GM19463 (cell line): ENCODE results near the gene PLXNA3.

Experiments used
- ATAC-seq: cut with Tn5 transposase; IDR thresholded peaks from one replicate; pipeline ENCODE4 v1.9.1; 2021; ENCODE audit warnings: mild to moderate bottlenecking, moderate library complexity; ENCODE audit not compliant: unreplicated experiment

Gene PLXNA3

DNA sequence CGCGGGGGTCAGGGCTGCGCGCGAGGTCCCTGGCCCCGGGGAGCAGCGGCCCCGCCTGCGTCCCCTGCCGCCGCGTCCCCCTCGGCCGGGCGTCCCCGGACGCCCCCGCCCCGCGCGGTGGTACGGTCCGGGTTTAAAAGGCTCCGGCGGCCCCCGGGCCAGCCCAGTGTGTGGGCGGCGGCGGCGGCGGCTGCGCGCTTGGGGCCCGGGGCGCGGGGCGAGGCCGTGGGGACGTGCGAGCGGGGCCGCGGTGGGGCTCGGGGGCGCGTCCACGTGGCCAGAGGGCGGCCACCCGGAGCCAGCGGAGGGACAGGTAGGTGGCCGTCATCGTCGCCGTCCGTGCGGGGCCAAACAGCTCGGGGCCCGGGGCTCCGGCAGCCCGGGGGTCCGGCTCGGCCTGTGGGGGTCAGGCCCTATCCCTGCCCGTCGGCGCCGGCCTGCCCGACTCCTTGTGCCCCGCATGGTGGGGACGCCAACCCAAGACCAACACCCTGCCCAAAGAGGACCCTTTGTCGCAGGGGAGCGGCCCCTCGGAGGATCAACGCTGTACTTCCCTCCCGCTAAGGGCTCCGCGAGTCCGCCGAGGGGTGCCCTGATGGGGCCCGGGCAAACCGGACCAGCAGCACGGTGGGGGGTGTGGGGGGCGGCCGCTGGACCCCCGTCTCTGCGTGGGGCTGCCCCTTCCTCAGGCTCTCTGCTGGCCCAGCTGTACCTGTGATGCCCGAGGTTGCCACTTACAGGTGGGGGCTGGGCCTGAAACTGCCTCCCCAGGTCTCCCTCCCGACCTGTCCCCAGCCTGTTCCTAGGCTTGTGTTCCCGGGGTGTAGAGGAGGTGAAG, at the start of gene PLXNA3:
TSS of gene PLXNA3 (plus strand) at position 166 of the 838 bp plus-strand sequence. CDS start 1,903 bp downstream, outside the sequence.
- peak; percentile 65 for ATAC-seq

DNA sequence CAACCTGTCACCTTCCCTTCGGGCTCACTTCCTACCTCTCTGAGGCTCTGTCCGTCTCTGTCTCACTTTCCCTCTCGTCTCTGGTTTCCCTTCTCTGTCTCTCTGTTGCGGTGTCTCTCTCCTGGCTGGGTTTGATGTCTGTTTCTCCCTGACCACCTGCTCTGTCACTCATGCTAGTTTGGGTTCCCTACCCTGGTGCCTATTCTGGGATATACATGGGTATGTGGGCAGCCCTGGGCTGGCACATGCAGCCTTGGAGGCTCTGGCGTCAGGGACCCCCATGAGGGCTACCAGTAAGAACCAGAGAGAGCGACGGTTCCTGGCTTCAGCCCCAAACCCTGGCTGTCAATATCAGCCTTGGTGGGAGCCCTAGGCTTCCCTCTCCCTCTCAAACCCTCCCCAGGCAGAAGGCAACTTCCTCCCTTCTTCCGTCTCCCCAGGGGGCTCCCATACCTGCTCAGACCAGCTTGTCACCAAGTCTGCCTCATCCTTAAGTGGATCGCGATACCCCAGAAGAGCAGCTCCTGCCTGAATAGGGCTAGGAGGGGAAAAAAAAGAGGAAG, 49.3 kb upstream of the PLXNA3 start:
- peak; percentile 5 for ATAC-seq

GRCh38 chrX:154409222-154409871, 48.7 kb upstream of the PLXNA3 start, which contains the start of gene DNASE1L1:
Gene DNASE1L1, minus strand, starts transcription at chrX:154409254. Its CDS starts 3,686 bp downstream, at chrX:154405568.
- peak; percentile 58 for ATAC-seq

GRCh38 chrX:154411981-154412340, 46.1 kb upstream of the PLXNA3 start:
- peak; percentile 38 for ATAC-seq

GRCh38 chrX:154412468-154412867, 45.6 kb upstream of the PLXNA3 start:
- ATAC-seq, result no peak

GRCh38 chrX:154413142-154413541, 44.9 kb upstream of the PLXNA3 start:
- no peak for ATAC-seq

DNA sequence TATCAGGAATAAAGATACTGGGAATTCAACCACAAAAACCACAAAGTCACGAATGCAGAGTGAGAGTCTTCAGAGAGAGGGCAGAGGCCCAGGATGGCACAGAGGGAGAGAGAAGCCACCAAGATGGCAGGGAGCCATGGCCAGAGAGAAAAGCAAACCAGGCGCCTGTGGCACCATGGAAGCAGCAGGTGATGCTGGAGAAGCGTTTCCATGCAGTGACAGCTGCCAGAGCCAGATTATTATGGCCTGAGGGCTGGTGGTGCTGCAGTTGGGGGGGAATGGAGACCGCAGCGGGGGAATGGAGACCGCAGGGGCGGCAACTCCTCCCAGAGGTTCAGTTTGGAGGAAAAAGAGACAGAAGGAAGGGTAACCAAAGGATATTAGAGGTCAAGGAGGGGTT, 40.9 kb upstream of the PLXNA3 start:
- no peak for ATAC-seq

DNA sequence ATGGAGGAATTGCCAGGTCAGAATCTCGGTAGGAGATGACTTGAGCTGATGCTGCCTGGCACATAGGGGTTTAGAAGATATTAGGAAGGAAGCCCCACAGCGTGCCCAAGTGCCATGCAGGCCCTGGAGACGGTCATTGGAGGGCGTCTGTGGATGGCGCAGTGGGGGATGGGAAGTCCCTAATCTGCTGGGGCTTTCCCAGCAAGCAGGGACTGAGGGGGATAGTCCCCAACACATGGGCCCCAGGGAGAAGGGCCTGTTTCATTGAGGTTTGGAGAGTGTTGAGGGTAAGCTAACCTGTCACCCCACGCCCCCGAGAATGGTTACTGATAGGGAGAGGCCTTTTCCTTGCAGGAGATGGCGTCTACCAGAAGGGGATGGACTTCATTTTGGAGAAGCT, 38.9 kb upstream of the PLXNA3 start:
- ATAC-seq, result no peak

DNA sequence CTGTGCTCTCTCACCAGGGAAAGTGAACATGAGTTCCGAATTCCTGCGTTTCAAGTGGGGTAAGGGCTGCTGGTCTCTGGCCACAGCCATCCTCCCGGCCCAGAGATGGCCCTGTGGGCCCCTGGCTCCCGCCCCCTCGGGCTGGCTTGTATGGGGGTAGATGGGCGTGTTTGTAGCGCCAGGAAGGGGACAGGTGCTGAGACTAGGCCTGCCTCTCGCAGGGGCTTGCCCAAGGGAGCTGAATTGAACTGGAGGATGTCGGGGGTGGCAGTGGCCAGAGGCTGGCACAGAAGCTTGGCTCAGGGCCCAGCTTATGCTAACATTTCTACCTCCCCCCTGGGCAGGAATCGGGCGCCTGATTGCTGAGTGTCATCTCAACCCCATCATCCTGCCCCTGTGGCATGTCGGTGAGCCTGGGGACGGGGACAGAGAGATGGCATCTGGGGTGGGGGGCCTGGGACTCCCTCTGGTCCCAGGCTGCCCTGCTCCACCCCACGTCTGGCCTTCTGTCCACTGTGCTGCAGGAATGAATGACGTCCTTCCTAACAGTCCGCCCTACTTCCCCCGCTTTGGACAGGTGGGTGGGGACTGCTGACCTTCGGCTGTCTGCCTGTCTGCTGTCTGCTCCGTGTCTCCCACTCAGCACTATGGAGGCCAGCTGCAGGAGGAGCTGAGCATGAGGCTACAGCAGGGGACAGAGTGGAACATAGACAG, 38.2 kb upstream of the PLXNA3 start:
- no peak for ATAC-seq

- ATAC-seq, result no peak
These were observed 37.7 kb upstream of the PLXNA3 start for GRCh38 chrX:154420402-154420756.

DNA sequence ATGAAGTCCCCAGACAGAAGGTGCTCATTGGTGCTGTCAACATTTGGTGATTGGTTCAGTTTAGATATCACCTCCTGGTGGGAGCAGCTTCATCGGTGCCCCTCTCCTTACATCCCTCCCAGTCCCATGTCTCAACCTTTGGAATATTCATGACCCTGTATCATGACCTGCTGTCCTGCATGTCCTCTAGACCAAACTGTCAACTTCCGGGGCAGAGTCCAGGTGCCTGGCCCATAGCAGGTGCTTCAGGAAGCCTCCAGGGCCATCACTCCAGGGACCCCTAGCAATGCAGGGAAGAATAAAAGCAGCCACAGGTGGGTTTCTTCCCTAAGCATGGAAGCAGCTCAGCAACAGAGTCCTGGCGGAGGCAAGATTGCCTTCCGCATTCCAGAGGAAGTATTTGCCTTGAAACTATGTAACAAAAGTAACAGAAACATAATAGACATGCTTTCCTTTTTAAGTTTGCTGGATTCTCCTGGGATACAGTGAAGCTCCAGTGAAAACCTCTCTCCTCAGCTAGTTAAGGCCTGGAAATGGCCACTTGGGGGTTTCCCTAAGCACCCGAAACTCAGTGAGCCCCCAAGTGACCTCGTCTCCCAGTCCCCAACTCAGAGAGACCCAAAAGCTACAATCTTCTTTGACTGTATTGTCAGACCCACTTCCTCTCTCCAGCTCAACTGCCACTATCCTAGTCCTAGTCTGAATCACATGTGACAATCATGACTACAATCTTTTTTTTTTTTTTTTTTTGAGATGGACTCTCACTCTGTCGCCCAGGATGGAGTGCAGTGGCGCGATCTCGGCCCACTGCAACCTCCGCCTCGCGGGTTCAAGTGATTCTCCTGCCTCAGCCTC, 30.9 kb upstream of the PLXNA3 start:
- no peak for ATAC-seq

DNA sequence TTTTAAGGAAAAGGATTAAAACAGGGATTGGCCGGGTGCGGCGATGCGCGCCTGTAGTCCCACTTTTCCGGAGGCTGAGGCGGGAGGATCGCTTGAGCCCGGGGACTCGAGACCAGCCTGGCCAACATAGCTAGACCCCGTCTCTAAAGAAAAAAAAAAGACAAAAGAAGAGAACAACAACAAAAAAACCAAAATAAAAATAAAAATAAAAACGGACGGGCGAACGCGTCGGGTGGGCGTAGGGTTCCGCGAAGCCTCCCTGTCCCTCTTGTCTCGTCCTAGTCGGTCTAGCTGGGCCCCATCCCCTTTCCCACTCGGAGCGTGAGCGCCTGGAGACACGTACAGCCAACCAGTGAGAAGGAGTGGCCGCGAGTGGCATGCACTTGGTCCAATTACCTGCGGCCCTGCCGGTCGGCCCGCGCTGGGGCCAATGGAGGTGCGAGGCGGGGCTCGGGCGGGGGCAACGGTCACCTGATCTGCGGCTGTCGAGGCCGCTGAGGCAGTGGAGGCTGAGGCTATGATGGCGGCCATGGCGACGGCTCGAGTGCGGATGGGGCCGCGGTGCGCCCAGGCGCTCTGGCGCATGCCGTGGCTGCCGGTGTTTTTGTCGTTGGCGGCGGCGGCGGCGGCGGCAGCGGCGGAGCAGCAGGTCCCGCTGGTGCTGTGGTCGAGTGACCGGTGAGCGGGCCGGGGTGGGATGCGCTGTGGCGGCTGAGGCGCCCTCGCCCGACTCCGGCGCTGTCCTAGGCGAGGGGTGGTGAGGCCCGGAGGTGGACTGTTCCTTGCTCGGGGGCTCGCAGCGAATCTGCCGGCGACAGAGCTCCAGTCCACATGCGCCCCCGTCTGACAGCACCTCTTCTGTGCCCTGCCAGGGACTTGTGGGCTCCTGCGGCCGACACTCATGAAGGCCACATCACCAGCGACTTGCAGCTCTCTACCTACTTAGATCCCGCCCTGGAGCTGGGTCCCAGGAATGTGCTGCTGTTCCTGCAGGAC, 29.6 kb upstream of the PLXNA3 start, which contains the start of gene ATP6AP1:
TSS of gene ATP6AP1 (plus strand) at position 502 of the 996 bp plus-strand sequence. CDS start at position 518, 16 bp downstream.
- peak; percentile 98 for ATAC-seq

- no peak for ATAC-seq
These were observed 28.4 kb upstream of the PLXNA3 start for GRCh38 chrX:154429711-154430110.

DNA sequence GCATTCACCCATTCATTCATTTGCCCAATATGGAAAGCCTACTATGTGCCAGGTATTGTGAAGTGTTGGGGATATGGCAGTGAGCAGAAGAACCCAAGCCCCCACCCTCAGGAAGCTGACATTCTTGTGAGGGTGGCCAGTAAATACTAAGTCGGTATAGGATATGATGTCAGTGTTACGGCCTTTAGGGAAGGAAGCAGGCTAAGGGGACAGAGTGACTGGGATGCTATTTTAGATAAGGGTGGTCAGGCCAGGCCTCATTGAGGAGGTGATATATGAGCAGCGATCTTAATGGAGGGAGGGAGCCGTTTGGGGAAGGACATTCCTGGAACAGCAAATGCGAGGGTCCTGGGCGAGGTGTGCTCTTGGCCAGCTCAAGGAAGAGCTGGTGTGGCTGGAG, 27.6 kb upstream of the PLXNA3 start:
- no peak for ATAC-seq

DNA sequence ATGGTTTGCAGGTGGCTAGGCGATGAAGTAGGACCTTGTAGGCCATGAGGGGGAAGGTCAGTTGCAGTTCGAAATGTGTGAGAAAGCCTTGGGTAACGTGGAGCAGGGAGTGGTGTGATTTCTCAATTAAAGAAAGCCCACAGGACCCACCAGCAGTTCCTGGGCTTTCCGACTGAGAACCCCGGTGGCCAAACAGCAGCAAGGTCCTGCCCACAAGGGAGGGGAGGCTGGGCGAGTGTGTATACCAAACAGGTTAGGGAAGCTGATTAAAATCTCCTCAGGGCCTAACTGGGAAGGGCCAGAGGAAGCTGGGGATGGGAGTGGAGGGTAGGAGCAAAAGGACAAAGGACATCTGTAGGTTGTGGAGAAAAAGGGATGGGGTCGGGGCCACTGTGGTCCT, 27.2 kb upstream of the PLXNA3 start:
- ATAC-seq, result no peak

GRCh38 chrX:154431341-154431740, 26.7 kb upstream of the PLXNA3 start:
- no peak for ATAC-seq

DNA sequence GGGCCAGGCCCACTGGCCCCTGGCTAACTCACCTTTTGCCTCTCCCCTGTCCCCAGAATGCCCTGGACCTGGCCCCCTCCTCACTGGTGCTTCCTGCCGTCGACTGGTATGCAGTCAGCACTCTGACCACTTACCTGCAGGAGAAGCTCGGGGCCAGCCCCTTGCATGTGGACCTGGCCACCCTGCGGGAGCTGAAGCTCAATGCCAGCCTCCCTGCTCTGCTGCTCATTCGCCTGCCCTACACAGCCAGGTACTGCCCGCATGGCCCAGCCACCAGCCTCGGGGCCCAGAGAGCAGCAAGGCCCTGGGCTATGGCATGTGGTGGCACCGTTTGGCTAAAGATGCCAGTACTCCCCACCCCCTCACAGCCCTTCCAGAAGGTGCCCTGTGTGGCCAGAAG, 25.9 kb upstream of the PLXNA3 start:
- ATAC-seq, result no peak

DNA sequence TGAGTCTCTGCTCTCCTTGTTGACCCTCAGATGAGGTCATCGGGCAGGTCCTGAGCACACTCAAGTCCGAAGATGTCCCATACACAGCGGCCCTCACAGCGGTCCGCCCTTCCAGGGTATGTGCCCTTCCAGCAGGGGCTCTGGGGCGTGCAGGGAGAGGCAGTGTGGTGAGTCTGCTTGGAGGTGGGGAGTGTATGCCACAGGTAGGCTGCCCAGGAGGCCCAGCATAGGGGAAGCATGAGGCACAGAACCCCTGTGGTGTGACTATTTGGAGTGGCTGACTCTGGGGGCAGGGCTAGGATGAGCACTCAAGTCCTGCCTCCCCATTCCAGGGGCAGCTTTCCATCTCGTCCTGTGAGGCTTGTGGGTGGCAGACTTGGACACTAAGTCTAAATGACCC, 24.5 kb upstream of the PLXNA3 start:
- ATAC-seq, result no peak
